ENCODE measurements around the gene PRELID2.
A peak's percentile ranks its signal among the peaks of the same experiment; 100 is the strongest.
"Not testable (repeated sequence)": the region's sequence is repeated elsewhere in the genome, so short reads cannot be mapped to it uniquely, and the experiment has no call there.

PRELID2 gene

GRCh38 chr5:145750199-145750598, 84.9 kb downstream of the PRELID2 start:
- no peak overlapping the region for H3K27ac ChIP-seq
- TF ChIP-seq CTCF (conservative IDR thresholded peaks at IDR 0.05) (no peak), ZFX (IDR thresholded peaks at IDR 0.05) (no peak)

- no peak for TF ChIP-seq CTCF (conservative IDR thresholded peaks at IDR 0.05)
- TF ChIP-seq ZFX (IDR thresholded peaks at IDR 0.05): no peak
- no peak overlapping the region for H3K27ac ChIP-seq
These were observed 91.6 kb downstream of the PRELID2 start for GRCh38 chr5:145743396-145744061.

- TF ChIP-seq CTCF (conservative IDR thresholded peaks at IDR 0.05): no peak
- no peak overlapping the region for H3K27ac ChIP-seq
These were observed 95.3 kb downstream of the PRELID2 start for GRCh38 chr5:145739843-145740242.

- H3K27ac ChIP-seq: no peak overlapping the region
- no peak for TF ChIP-seq ZFX (IDR thresholded peaks at IDR 0.05)
- TF ChIP-seq CTCF (conservative IDR thresholded peaks at IDR 0.05): no peak
These were observed 96.9 kb downstream of the PRELID2 start for GRCh38 chr5:145738227-145738626.

GRCh38 chr5:145737578-145737977, 97.6 kb downstream of the PRELID2 start:
- TF ChIP-seq CTCF (conservative IDR thresholded peaks at IDR 0.05) (no peak), ZFX (IDR thresholded peaks at IDR 0.05) (no peak)
- H3K27ac ChIP-seq: no peak overlapping the region

- H3K27ac ChIP-seq: not testable (repeated sequence)
These were observed 105.2 kb downstream of the PRELID2 start for GRCh38 chr5:145729956-145730355.

- TF ChIP-seq ZFX (IDR thresholded peaks at IDR 0.05) (no peak), CTCF (conservative IDR thresholded peaks at IDR 0.05) (no peak)
These were observed 111.6 kb downstream of the PRELID2 start for GRCh38 chr5:145723516-145723915.

GRCh38 chr5:145718956-145719355, 116.2 kb downstream of the PRELID2 start:
- TF ChIP-seq CTCF (conservative IDR thresholded peaks at IDR 0.05): peak; percentile 50
- TF ChIP-seq ZFX (IDR thresholded peaks at IDR 0.05): no peak

More at GRCh38 chr5:145723516-145723915, 111.6 kb downstream of the PRELID2 start:
- H3K27ac ChIP-seq: no peak overlapping the region

More at GRCh38 chr5:145718956-145719355, 116.2 kb downstream of the PRELID2 start:
- H3K27ac ChIP-seq: no peak overlapping the region
